ENCODE measurements around the gene LIMCH1. TPM values are rescaled to one million over a fixed set of nuclear protein-coding genes. Genes with fewer than 3 reads are reported as not detected.

Gene LIMCH1
- total and polyA plus RNA-seq, 12 donors: 28.2 to 206 (median 62.3) TPM

DNA sequence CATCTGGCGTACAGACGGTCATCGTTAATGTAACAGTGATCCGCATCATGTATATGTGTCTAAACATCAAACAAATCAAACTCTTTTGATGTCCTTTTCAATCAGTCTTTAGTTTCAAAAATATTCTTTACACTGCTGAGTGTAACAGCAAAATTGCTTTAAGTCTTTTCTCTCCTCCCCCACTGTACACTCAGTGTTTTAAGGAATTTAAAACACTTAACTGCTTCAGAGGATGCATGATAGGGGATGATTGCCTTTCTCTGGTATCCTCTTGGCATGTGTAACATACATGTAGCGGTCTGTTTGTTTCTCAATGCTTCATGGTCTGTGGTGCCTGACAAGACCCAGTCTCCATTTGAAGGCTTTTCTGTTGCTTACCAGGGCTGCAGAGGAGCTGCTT lies 41.6 kb downstream of the LIMCH1 start:
- H3K4me3 ChIP-seq: no peak overlapping the region
- DNase-seq: no peak
- intact Hi-C loops (cut with DNase I): no loop called here
- H3K36me3 ChIP-seq (replicated peaks in 1 of 2): no peaks in the 10 kb centered on the region
- peak overlapping the region in 3 of 5 donors; percentile 46 to 56 (median 52) for H3K27ac ChIP-seq
- TF ChIP-seq POLR2A (IDR thresholded peaks at IDR 0.05): no peak
- TF ChIP-seq, protein P1, sequence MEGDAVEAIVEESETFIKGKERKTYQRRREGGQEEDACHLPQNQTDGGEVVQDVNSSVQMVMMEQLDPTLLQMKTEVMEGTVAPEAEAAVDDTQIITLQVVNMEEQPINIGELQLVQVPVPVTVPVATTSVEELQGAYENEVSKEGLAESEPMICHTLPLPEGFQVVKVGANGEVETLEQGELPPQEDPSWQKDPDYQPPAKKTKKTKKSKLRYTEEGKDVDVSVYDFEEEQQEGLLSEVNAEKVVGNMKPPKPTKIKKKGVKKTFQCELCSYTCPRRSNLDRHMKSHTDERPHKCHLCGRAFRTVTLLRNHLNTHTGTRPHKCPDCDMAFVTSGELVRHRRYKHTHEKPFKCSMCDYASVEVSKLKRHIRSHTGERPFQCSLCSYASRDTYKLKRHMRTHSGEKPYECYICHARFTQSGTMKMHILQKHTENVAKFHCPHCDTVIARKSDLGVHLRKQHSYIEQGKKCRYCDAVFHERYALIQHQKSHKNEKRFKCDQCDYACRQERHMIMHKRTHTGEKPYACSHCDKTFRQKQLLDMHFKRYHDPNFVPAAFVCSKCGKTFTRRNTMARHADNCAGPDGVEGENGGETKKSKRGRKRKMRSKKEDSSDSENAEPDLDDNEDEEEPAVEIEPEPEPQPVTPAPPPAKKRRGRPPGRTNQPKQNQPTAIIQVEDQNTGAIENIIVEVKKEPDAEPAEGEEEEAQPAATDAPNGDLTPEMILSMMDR (IDR thresholded peaks at IDR 0.05): no peak
- 75 to 91% (median 89%) methylated on average over 5 of the region's 5 CpGs for WGBS, 4 donors
- peaks cover 0 to 3% (median 0%) of the 10 kb centered on the region in 3 donors for H3K9me3 ChIP-seq (replicated peaks in 1 of 3)
- no peaks in the 10 kb centered on the region for H3K27me3 ChIP-seq
- peaks cover 5 to 18% of the 10 kb centered on the region in 2 donors for H3K4me1 ChIP-seq (replicated peaks in 1 of 2)

DNA sequence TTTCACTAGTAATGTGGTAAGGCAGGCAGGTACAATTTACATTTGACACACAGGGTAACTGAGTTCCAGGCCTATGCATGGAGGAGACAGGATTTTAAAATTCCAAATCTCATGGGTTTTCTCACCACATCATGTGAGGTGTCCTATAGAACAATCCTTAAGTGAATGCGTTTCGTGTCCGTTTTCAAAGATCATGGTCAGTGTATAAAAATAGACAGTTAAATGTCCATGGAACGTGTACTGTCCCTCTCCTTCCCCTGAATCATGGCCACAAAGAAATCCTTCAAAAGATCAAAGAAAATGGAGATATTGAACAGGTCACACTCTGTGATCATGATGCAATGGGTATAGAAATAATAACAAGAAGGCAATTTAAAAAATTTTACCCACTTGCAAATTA lies 42.0 kb downstream of the LIMCH1 start:
- intact Hi-C loops (cut with DNase I): no loop called here
- H3K27ac ChIP-seq: peak overlapping the region in 3 of 5 donors; percentile 46 to 56 (median 52)
- DNase-seq: no peak
- 45 to 55% (median 49%) methylated on average over 4 of the region's 4 CpGs for WGBS, 4 donors
- H3K36me3 ChIP-seq (replicated peaks in 1 of 2): no peaks in the 10 kb centered on the region
- H3K9me3 ChIP-seq (replicated peaks in 1 of 3): peaks cover 0 to 3% (median 0%) of the 10 kb centered on the region in 3 donors
- no peak overlapping the region for H3K4me3 ChIP-seq
- TF ChIP-seq POLR2A (IDR thresholded peaks at IDR 0.05): no peak
- TF ChIP-seq, protein P1 (IDR thresholded peaks at IDR 0.05): no peak
- no peaks in the 10 kb centered on the region for H3K27me3 ChIP-seq
- peaks cover 5 to 18% of the 10 kb centered on the region in 2 donors for H3K4me1 ChIP-seq (replicated peaks in 1 of 2)

DNA sequence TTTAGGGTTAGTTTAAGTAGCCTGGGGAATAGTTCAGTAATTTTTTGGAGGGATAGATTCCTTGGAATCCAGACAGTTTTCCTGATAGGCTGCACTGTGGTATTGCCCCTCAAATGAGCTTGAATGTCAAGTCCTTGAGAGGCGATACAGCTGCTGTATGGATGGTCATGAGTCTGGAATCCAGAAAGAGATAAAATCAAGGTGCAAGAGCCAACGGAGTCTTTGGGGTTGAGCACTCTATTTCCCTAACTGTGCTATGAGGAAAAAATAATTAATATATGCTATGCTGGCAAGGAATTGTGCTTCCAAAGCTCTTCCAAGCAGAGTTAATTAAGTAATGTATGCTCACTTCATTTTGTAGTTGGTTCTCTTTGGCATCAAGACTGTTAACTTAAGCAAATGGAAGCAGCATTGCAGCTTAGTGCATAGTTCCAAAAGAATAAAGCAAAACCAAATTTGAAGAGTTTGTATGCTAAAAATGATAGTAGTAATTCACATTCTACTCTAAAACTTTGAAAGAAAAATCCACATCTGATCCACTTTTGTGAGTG lies 48.8 kb downstream of the LIMCH1 start:
- no peak for DNase-seq
- Histone ChIP-seq H3K36me3 (replicated peaks in 1 of 2) (no peaks in the 10 kb centered on the region), H3K27ac (no peak overlapping the region), H3K27me3 (no peaks in the 10 kb centered on the region), H3K4me3 (no peak overlapping the region), H3K9me3 (replicated peaks in 1 of 3) (peaks cover 0 to 3% (median 0%) of the 10 kb centered on the region in 3 donors), H3K4me1 (replicated peaks in 1 of 2) (peaks cover 3 to 17% of the 10 kb centered on the region in 2 donors)
- WGBS, 4 donors: 38 to 52% (median 43%) methylated on average over 2 of the region's 2 CpGs
- TF ChIP-seq, protein P1 (IDR thresholded peaks at IDR 0.05): no peak
- no peak for TF ChIP-seq POLR2A (IDR thresholded peaks at IDR 0.05)
- intact Hi-C loops (cut with DNase I): no loop called here

DNA sequence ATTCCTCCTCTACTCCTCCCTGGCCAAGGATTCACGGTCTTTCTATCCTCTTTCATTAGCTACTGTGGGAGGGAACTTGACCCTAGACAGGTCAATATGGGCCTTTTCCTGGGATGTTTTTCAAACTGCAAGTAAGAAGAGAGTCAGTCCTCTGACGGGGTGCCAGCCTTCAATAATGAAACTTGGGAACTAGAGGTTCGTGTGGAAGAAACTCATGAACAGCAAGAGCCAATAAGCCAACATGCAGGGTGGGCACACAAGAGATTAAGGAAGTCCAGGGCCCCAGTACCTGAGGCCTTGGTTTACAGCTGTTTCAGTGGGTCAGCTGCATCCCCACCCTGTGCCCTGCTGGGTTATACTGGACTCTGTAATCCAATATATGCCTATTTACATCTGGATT lies 49.3 kb downstream of the LIMCH1 start:
- WGBS, 4 donors: 75 to 88% (median 80%) methylated on average over 3 of the region's 3 CpGs
- H3K36me3 ChIP-seq (replicated peaks in 1 of 2): no peaks in the 10 kb centered on the region
- H3K9me3 ChIP-seq (replicated peaks in 1 of 3): peaks cover 0 to 3% (median 0%) of the 10 kb centered on the region in 3 donors
- H3K27ac ChIP-seq: no peak overlapping the region
- DNase-seq: no peak
- no peak overlapping the region for H3K4me3 ChIP-seq
- TF ChIP-seq, protein P1 (IDR thresholded peaks at IDR 0.05): no peak
- no peak for TF ChIP-seq POLR2A (IDR thresholded peaks at IDR 0.05)
- peaks cover 3 to 17% of the 10 kb centered on the region in 2 donors for H3K4me1 ChIP-seq (replicated peaks in 1 of 2)
- H3K27me3 ChIP-seq: no peaks in the 10 kb centered on the region
- intact Hi-C loops (cut with DNase I): no loop called here

All from adrenal gland (tissue), 12 donors.